GM18870 (cell line): ENCODE data around the gene PCDHA12.
"Not testable (repeated sequence)": the region's sequence is repeated elsewhere in the genome, so short reads cannot be mapped to it uniquely, and the experiment has no call there.

ENCODE experiments used
- ATAC-seq: cut with Tn5 transposase; IDR thresholded peaks from one replicate; pipeline ENCODE4 v1.9.1; 2021; ENCODE audit warnings: moderate library complexity; ENCODE audit not compliant: unreplicated experiment

Gene PCDHA12

GRCh38 chr5:140875085-140876065, at the start of gene PCDHA12:
TSS of gene PCDHA12 (plus strand) at chr5:140875308. CDS start at chr5:140875473, 165 bp downstream.
- ATAC-seq: no peak

- no peak for ATAC-seq
Measured at GRCh38 chr5:140827704-140828361, 47.3 kb upstream of the PCDHA12 start, which contains the start of gene PCDHA6. TSS of gene PCDHA6 (plus strand) at chr5:140827960. CDS start at chr5:140828092, 132 bp downstream.

DNA sequence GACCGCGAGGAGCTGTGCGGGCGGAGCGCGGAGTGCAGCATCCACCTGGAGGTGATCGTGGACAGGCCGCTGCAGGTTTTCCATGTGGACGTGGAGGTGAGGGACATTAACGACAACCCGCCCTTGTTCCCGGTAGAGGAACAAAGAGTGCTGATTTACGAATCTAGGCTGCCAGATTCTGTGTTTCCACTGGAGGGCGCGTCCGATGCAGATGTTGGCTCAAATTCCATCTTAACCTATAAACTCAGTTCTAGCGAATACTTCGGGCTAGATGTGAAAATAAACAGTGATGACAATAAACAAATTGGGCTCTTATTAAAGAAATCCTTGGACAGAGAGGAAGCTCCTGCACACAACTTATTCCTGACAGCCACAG, 46.8 kb upstream of the PCDHA12 start:
- ATAC-seq: no peak

GRCh38 chr5:140829511-140830501, 45.3 kb upstream of the PCDHA12 start:
- ATAC-seq: not testable (repeated sequence)

GRCh38 chr5:140833993-140834392, 41.1 kb upstream of the PCDHA12 start, which contains the start of gene PCDHA7:
TSS of gene PCDHA7 (plus strand) at chr5:140834269. CDS start at chr5:140834384, 115 bp downstream.
- ATAC-seq: no peak

GRCh38 chr5:140834439-140835008, 40.6 kb upstream of the PCDHA12 start:
- not testable (repeated sequence) for ATAC-seq

- no peak for ATAC-seq
Measured at GRCh38 chr5:140835622-140836510, 39.2 kb upstream of the PCDHA12 start.

GRCh38 chr5:140840978-140841962, 33.8 kb upstream of the PCDHA12 start, which contains the start of gene PCDHA8:
TSS of gene PCDHA8 (plus strand) at chr5:140841187. CDS start at chr5:140841322, 135 bp downstream.
- ATAC-seq: no peak

GRCh38 chr5:140842798-140843733, 32.0 kb upstream of the PCDHA12 start:
- ATAC-seq: no peak

GRCh38 chr5:140848139-140849102, 26.7 kb upstream of the PCDHA12 start, which contains the start of gene PCDHA9:
TSS of gene PCDHA9 (plus strand) at chr5:140848382. CDS start at chr5:140848496, 114 bp downstream.
- not testable (repeated sequence) for ATAC-seq

GRCh38 chr5:140849831-140850634, 25.1 kb upstream of the PCDHA12 start:
- not testable (repeated sequence) for ATAC-seq

- no peak for ATAC-seq
Measured at GRCh38 chr5:140855772-140856674, 19.1 kb upstream of the PCDHA12 start, which contains the start of gene PCDHA10. TSS of gene PCDHA10 (plus strand) at chr5:140855897. CDS start at chr5:140856049, 152 bp downstream.

- ATAC-seq: no peak
Measured at GRCh38 chr5:140857177-140857986, 17.7 kb upstream of the PCDHA12 start.
